ENCODE data around the gene ZNF709. TPM values are rescaled to one million over a fixed set of nuclear protein-coding genes. Genes with fewer than 3 reads are reported as not detected.
"Not testable (repeated sequence)": the region's sequence is repeated elsewhere in the genome, so short reads cannot be mapped to it uniquely, and the experiment has no call there.

ZNF709 gene
- total RNA-seq, 4 donors from 2014 or later = 1.7 to 2.9 (median 2.3) TPM

DNA sequence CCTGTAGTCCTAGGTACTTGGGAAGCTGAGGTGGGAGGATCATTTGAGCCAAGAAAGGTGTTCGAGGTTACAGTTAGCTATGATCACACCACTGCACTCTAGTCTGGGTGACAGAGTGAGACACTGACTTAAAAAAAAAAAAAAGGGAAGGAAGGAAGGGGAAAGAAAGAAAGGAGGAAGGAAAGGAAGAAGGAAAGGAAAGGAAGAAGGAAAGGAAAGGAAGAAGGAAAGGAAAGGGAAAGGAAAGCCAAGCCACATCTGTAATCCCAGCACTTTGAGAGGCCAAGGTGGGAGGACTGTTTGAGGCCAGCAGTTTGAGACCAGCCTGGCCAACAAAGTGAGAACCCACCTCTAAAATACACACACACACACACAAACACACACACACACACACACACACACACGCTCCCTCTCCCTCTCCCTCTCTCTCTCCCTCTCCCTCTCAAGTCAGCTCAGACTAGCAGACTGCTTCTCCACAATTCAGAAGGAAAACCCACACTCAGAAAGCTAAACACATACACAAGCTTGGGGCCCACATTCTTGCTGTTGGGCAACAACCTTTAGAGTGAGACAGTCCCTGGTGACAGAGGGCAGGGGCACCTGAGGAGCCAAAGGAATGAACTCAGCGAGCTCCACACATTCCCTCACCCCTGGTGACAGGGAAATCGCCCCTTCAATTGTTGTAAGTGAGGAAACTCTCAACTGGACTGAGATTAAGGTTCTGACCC lies 2.7 kb downstream of the ZNF709 start:
- Histone ChIP-seq H3K9me3 (no peaks in the 10 kb centered on the region), H3K27me3 (no peaks in the 10 kb centered on the region), H3K36me3 (no peaks in the 10 kb centered on the region), H3K4me3 (no peak overlapping the region), H3K4me1 (peaks cover 12 to 30% (median 16%) of the 10 kb centered on the region in 4 donors), H3K27ac (replicated peaks in 1 of 4) (no peak overlapping the region)
- intact Hi-C loops (cut with DNase I) = no loop called here
- WGBS = 70% methylated on average over 4 of the region's 4 CpGs
- DNase-seq (ENCODE audit: extremely low spot score) = no peak
- TF ChIP-seq POLR2AphosphoS5 (IDR thresholded peaks at IDR 0.05) (no peak), EP300 (IDR thresholded peaks at IDR 0.05) (no peak), POLR2A (IDR thresholded peaks at IDR 0.05; ENCODE audit: low read depth) (no peak)
- TF ChIP-seq, protein P1, sequence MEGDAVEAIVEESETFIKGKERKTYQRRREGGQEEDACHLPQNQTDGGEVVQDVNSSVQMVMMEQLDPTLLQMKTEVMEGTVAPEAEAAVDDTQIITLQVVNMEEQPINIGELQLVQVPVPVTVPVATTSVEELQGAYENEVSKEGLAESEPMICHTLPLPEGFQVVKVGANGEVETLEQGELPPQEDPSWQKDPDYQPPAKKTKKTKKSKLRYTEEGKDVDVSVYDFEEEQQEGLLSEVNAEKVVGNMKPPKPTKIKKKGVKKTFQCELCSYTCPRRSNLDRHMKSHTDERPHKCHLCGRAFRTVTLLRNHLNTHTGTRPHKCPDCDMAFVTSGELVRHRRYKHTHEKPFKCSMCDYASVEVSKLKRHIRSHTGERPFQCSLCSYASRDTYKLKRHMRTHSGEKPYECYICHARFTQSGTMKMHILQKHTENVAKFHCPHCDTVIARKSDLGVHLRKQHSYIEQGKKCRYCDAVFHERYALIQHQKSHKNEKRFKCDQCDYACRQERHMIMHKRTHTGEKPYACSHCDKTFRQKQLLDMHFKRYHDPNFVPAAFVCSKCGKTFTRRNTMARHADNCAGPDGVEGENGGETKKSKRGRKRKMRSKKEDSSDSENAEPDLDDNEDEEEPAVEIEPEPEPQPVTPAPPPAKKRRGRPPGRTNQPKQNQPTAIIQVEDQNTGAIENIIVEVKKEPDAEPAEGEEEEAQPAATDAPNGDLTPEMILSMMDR (IDR thresholded peaks at IDR 0.05) = no peak

DNA sequence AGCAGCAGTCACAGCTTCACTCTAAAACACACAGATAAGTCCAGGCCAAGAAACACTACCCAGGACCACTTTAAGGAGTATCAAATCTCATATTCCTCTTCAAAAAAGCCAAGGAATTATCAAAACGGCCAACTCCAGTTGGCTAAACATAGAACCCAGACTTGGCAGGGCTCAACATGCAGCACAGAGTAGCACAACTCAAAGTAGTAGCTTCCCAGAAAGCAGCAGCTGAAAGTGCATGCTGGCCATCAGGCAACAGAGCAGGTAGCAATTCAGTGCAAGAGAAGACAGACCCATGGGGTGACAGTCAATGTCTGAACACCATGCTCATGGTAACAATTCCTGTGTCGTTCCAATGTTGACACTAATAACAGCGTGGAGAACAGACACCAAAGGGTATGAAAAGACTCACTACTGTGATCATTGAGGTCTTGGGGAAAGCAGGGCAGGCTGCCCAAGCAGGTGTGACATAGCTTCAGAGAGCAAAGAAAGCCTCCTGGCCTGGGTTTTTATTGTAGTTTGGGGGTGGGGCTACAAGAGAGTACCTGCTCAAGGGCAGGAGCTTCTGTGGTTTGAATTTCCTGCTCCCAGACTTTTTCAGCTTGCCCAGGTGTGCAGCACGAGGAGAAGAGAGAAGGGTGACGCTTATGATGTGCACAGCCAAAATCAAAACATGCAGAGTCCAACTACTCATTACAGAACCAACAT lies 6.2 kb downstream of the ZNF709 start:
- Histone ChIP-seq H3K27me3 (no peaks in the 10 kb centered on the region), H3K9me3 (no peaks in the 10 kb centered on the region), H3K4me1 (peaks cover 2 to 12% (median 6%) of the 10 kb centered on the region in 4 donors), H3K36me3 (no peaks in the 10 kb centered on the region), H3K27ac (replicated peaks in 1 of 4) (no peak overlapping the region), H3K4me3 (no peak overlapping the region)
- TF ChIP-seq POLR2AphosphoS5 (IDR thresholded peaks at IDR 0.05) (no peak), EP300 (IDR thresholded peaks at IDR 0.05) (no peak), POLR2A (IDR thresholded peaks at IDR 0.05; ENCODE audit: low read depth) (no peak)
- TF ChIP-seq, protein P1 (IDR thresholded peaks at IDR 0.05) = no peak
- 75% methylated on average over 5 of the region's 5 CpGs for WGBS
- DNase-seq (ENCODE audit: extremely low spot score) = no peak
- intact Hi-C loops (cut with DNase I) = no loop called here

DNA sequence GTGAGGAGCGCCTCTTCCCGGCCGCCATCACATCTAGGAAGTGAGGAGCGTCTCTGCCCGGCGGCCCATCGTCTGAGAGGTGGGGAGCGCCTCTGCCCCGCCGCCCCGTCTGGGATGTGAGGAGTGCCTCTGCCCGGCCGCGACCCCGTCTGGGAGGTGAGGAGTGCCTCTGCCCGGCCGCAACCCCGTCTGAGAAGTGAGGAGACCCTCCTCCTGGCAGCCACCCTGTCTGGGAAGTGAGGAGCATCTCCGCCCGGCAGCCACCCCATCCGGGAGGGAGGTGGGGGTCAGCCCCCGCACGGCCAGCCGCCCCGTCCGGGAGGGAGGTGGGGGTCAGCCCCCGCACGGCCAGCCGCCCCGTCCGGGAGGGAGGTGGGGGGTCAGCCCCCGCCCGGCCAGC lies 17.0 kb downstream of the ZNF709 start:
- Histone ChIP-seq H3K9me3 (peaks cover 7 to 48% (median 37%) of the 10 kb centered on the region in 4 donors), H3K36me3 (peaks cover 26 to 45% (median 32%) of the 10 kb centered on the region in 4 donors)
- H3K4me1 ChIP-seq; H3K4me3 ChIP-seq; H3K27me3 ChIP-seq; H3K27ac ChIP-seq (replicated peaks in 1 of 4); intact Hi-C loops (cut with DNase I); DNase-seq (ENCODE audit: extremely low spot score): not testable (repeated sequence)
- WGBS = 95% methylated on average over 12 of the region's 33 CpGs

DNA sequence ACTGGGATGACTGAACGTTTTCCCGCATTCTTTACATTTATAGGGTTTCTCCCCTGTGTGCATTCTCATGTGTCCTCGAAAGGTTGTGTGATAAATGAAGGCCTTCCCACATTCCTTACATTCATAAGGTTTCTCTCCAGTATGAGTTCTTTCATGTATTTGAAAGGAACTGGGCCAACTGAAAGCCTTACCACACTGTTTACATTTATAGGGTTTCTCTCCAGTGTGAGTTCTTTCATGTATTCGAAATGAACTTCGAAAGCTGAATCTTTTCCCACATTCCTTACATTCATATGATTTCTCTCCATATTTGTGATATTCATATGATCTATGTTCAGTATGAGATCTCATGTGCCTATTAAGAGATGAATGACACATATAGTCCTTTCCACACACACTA lies 19.4 kb downstream of the ZNF709 start:
- H3K9me3 ChIP-seq = peaks cover 12 to 61% (median 45%) of the 10 kb centered on the region in 4 donors
- TF ChIP-seq POLR2AphosphoS5 (IDR thresholded peaks at IDR 0.05) (no peak), EP300 (IDR thresholded peaks at IDR 0.05) (no peak), POLR2A (IDR thresholded peaks at IDR 0.05; ENCODE audit: low read depth) (no peak)
- TF ChIP-seq, protein P1 (IDR thresholded peaks at IDR 0.05) = no peak
- intact Hi-C loops (cut with DNase I) = no loop called here
- no peak for DNase-seq (ENCODE audit: extremely low spot score)
- WGBS = 90% methylated on average over 5 of the region's 5 CpGs
- H3K4me1 ChIP-seq = no peaks in the 10 kb centered on the region
- H3K27ac ChIP-seq (replicated peaks in 1 of 4) = no peak overlapping the region
- H3K27me3 ChIP-seq = no peaks in the 10 kb centered on the region
- H3K4me3 ChIP-seq = no peak overlapping the region
- H3K36me3 ChIP-seq = peaks cover 26 to 60% (median 35%) of the 10 kb centered on the region in 4 donors

DNA sequence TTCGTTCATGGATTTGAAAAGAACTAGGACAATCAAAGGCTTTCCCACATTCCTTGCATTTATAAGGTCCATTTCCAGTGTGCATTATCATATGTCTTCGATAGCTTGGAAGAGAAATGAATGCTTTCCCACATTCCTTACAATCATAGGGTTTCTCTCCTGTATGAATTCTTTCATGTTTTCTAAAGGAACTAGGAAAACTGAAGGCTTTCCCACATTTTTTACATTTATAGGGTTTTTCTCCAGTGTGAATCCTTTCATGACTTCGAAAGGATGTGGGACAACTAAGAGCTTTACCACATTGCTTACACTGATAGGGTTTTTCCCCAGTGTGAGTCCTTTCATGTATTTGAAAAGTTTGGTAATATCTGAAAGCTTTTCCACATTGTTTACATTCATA lies 19.8 kb downstream of the ZNF709 start:
- TF ChIP-seq POLR2AphosphoS5 (IDR thresholded peaks at IDR 0.05) (no peak), EP300 (IDR thresholded peaks at IDR 0.05) (no peak)
- Histone ChIP-seq H3K4me1 (no peaks in the 10 kb centered on the region), H3K27ac (replicated peaks in 1 of 4) (no peak overlapping the region), H3K36me3 (peaks cover 26 to 60% (median 35%) of the 10 kb centered on the region in 4 donors), H3K4me3 (no peak overlapping the region), H3K27me3 (no peaks in the 10 kb centered on the region), H3K9me3 (peaks cover 12 to 59% (median 43%) of the 10 kb centered on the region in 4 donors)
- intact Hi-C loops (cut with DNase I) = no loop called here
- DNase-seq (ENCODE audit: extremely low spot score) = no peak
- 98% methylated on average over 3 of the region's 3 CpGs for WGBS

DNA sequence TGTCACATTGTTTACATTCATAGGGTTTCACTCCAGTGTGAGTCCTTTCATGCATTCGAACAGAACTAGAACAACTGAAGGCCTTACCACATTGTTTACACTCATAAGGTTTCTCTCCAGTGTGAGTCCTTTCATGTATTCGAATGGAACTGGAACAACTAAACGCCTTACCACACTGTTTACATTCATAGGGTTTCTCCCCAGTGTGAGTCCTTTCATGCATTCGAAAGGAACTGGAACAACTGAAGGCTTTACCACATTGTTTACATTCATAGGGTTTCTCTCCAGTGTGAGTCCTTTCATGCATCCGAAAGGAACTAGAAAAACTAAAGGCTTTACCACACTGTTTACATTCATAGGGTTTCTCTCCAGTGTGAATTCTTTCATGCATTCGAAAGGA lies 20.5 kb downstream of the ZNF709 start:
- H3K27ac ChIP-seq (replicated peaks in 1 of 4); H3K4me1 ChIP-seq; H3K27me3 ChIP-seq; intact Hi-C loops (cut with DNase I); DNase-seq (ENCODE audit: extremely low spot score); H3K4me3 ChIP-seq: not testable (repeated sequence)
- Histone ChIP-seq H3K9me3 (peaks cover 12 to 58% (median 42%) of the 10 kb centered on the region in 4 donors), H3K36me3 (peaks cover 26 to 60% (median 35%) of the 10 kb centered on the region in 4 donors)
- WGBS = 98% methylated on average over 6 of the region's 6 CpGs
